ENCODE data around the gene USP2. TPM values are rescaled to one million over a fixed set of nuclear protein-coding genes. Genes with fewer than 3 reads are reported as not detected.

Gene USP2
- total RNA-seq, 4 donors from 2014 or later = 0.29 to 28.2 (median 2.1) TPM; not detected in 1

DNA sequence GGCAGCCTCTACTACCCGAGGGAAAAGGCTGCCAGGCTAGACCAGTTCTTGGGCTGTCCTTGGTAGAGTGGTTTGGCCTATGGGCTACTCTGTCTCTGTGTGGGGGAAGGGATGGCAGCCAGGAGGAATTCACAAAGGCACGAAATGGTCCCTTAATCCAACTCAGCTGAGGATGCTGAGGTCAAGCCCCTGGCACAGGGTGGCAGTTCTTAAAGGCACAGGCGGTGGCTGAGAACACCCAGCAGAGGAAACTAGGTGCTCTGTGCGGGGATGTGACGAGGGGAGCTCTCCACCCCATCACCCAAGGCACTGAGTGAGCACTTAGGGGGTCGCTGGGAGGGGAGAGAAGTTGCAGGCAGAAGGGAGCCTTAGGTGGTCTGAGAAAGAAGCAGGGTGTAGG is 34.9 kb downstream of the USP2 start, which contains the start of gene MFRP:
MFRP (minus strand) TSS at position 101 of the 400 bp plus-strand sequence. CDS start 192 bp downstream, outside the sequence.
- TF ChIP-seq CTCF (IDR thresholded peaks at IDR 0.05) (no peak), POLR2A (IDR thresholded peaks at IDR 0.05) (no peak)
- Histone ChIP-seq H3K27ac (no peak within 1 kb of the TSS), H3K36me3 (no peaks in the 10 kb centered on the region), H3K27me3 (no peaks in the 10 kb centered on the region), H3K4me3 (no peak within 1 kb of the TSS), H3K9me3 (no peaks in the 10 kb centered on the region), H3K4me1 (peaks cover 0 to 2% of the 10 kb centered on the region in 2 donors)
- intact Hi-C loops (cut with DNase I; ENCODE audit: low total_unique reads) = no loop called here
- DNase-seq = no peak

DNA sequence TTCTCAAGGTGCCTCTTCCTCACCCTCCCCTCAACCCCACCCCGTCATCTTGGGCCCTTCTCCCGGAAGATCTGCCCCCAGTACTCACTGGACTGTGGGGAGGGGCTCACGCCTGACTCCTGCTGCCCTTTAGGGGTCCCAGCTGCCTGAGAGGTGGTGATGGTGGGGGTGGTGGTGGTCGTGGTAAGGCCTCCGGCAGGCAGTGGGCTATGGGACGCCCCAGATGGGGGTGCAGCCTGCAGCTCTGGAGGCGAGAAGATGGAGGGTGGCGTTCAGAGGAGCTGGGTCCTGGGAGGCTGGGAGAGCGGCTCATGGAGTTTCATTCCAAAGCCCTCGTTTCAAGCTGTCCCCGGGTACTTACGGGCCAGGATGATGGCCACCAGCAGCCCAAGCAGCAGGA is 35.8 kb downstream of the USP2 start:
- intact Hi-C loops (cut with DNase I; ENCODE audit: low total_unique reads) = no loop called here
- TF ChIP-seq POLR2A (IDR thresholded peaks at IDR 0.05) (no peak), CTCF (IDR thresholded peaks at IDR 0.05) (no peak)
- peaks cover 0 to 4% of the 10 kb centered on the region in 2 donors for H3K4me1 ChIP-seq
- no peaks in the 10 kb centered on the region for H3K36me3 ChIP-seq
- H3K4me3 ChIP-seq = no peak overlapping the region
- DNase-seq = no peak
- H3K9me3 ChIP-seq = no peaks in the 10 kb centered on the region
- H3K27ac ChIP-seq = no peak overlapping the region
- no peaks in the 10 kb centered on the region for H3K27me3 ChIP-seq

DNA sequence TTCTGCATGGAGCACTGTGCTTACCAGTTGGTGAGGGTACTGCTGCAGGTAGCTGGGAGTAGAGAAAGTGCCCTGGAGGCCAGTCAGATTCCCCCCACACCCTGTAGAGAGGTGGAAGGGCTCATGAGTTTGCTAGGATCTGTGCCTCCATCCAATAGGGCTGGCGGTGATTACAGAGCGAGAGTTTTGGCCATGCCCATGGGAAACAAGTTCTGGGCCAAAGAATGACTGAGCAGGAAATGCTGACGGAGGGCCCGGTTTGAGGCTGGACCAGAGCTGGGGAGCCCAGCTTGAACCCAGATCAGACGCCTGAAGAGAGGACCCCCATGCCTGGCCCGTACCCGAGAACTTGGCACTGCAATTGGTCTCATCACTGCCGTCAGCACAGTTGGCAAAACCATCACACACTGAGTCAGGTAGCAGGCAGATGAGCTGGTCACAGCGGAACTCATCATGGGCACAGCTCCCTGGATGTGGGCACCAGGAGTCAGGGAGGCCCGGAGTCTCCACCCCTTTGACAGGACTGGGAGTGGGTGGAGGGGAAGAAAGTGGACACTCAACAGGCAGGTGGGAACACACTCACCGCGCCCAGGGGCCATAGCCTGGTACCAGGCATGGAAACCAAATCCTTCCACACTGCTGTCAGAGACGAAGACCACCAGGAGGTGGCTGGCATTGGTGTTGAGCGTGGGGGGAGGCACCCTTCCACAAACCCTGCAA is 37.0 kb downstream of the USP2 start:
- no peak for DNase-seq
- Histone ChIP-seq H3K9me3 (no peaks in the 10 kb centered on the region), H3K36me3 (no peaks in the 10 kb centered on the region), H3K27ac (no peak overlapping the region), H3K4me3 (no peak overlapping the region), H3K27me3 (no peaks in the 10 kb centered on the region), H3K4me1 (peaks cover 0 to 4% of the 10 kb centered on the region in 2 donors)
- intact Hi-C loops (cut with DNase I; ENCODE audit: low total_unique reads) = no loop called here
- TF ChIP-seq CTCF (IDR thresholded peaks at IDR 0.05) (no peak), POLR2A (IDR thresholded peaks at IDR 0.05) (no peak)

- intact Hi-C loops (cut with DNase I; ENCODE audit: low total_unique reads) = no loop called here
- no peak overlapping the region for H3K4me3 ChIP-seq
- H3K9me3 ChIP-seq = no peaks in the 10 kb centered on the region
- DNase-seq = no peak
- TF ChIP-seq POLR2A (IDR thresholded peaks at IDR 0.05) (no peak), CTCF (IDR thresholded peaks at IDR 0.05) (no peak)
- no peaks in the 10 kb centered on the region for H3K27me3 ChIP-seq
- H3K36me3 ChIP-seq = no peaks in the 10 kb centered on the region
- H3K4me1 ChIP-seq = peaks cover 0 to 4% of the 10 kb centered on the region in 2 donors
- no peak overlapping the region for H3K27ac ChIP-seq
Observed at GRCh38 chr11:119343726-119344125, 37.8 kb downstream of the USP2 start.

DNA sequence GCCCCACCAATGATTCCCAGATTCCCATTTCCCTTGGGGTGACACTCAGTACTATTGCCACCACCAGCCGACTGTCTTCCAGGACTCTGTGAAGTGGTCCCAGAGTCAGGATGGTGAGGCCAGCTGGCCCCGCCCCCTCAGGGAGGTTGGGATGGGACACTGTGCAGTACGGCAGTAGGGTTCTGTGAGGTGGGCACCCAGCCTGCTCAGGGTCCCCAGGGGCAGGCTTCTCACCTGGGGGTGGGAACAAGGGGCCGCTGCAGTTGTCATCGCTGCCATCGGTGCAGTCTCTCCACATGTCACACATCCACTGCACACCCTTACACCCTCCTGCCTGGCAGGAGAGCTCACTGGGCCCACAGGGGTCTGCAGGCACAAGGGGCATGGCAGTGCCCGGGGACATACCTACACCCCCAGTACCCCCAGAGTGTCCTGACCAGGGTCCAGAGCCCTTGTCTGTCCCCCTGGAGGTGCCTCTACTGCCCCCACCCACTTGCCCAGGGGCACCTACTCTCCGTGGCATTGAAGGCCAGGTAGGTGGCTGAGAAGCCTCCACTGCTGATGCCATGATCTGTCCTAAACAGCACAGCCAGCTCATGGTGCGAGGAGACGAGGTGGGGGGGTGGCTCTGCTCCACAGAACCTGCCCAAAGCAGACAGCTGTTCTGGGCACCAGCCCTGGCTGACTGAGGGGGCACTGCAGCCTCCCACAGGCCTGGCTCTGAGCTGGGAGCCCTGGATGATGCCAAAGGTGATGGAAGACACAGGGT is 38.9 kb downstream of the USP2 start:
- Histone ChIP-seq H3K27me3 (no peaks in the 10 kb centered on the region), H3K4me3 (no peak overlapping the region), H3K27ac (no peak overlapping the region), H3K36me3 (no peaks in the 10 kb centered on the region), H3K9me3 (no peaks in the 10 kb centered on the region), H3K4me1 (peaks cover 0 to 8% of the 10 kb centered on the region in 2 donors)
- intact Hi-C loops (cut with DNase I; ENCODE audit: low total_unique reads) = no loop called here
- DNase-seq = no peak
- no peak for TF ChIP-seq POLR2A (IDR thresholded peaks at IDR 0.05)
- TF ChIP-seq CTCF (IDR thresholded peaks at IDR 0.05) = no peak
